Suppressor macrophage treated with lipopolysaccharide for 1 hour (primary cell): ENCODE results near the gene CALN1.
A peak's percentile ranks its signal among the peaks of the same experiment; 100 is the strongest.
"Not testable (repeated sequence)": the region's sequence is repeated elsewhere in the genome, so short reads cannot be mapped to it uniquely, and the experiment has no call there.

Source experiments
- DNase-seq, 3 donors: peaks; one replicate each; pipeline ENCODE4 v3.0.0-alpha.2; 2020 to 2022

CALN1 gene

DNA sequence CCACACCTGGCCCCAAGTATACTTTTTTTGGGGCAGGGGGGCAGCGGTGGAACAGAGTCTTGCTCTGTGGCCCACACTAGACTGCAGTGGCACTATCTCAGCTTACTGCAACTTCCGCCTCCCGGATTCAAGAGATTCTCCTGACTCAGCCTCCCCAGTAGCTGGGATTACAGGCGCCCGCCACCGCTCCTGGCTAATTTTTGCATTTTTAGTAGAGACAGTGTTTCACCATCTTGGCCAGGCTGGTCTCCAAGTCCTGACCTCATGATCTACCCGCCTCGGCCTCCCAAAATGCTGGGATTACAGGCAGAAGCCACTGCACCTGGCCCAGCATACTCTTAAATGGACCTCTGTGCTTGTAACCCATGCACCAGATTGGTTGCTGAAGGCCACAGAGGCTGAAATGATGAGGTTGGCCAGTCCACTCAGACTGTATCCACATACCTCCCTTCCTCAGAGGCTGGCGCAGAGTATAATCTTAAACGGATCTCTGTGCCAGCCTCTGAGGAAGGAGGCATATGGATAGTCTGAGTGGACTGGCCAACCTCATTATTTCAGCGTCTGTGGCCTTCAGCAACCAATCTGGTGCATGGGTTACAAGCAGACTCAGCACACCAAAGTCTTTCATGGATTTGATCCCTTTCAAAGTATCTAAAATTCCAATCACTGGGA, 3.0 kb downstream of the CALN1 start:
- no peak for DNase-seq

DNA sequence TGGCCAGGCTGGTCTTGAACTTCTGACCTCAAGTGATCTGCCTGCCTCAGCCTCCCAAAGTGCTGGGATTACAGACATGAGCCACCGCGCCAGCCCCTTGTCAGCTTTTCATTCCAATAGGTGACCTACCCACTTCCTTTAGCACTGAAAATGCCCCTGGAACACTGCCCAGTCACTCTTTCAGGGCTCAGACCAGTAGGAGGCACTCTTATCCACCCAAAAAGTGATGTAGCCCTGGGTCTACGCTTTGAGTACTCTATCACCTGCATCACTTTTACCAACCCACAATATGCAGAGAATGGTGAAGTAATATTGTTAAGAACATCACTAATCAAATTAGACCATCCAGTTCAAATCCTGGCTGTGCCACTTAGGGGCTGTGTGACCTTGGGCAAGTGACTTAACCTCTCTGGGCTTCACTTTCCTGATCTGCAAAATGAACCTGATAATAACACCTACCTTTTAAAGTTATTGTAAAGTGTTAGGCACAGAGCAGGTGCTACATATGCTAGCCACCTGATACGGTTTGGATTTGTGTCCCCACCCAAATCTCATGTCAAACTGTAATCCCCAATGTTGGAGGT, 5.2 kb downstream of the CALN1 start:
- no peak for DNase-seq

DNA sequence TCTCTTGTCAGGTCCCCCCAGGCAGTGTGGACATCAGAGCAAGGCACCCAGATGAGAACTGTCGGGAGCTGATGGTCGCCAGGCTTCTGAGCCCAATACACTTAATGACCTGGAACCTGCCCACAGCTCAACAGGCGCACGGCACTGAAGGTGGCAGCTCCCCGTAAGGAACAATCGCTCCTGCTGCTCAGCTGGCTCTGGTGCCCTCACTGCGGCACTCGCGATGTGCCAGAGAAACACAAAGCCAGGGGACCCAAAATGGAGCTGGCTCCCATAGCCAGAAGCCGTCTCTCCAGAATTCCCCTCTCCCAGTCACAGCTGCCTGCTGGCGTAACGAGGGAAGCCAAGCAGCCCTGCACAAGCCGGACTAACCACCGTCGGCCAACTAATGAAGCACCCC, 6.3 kb downstream of the CALN1 start:
- no peak for DNase-seq

DNA sequence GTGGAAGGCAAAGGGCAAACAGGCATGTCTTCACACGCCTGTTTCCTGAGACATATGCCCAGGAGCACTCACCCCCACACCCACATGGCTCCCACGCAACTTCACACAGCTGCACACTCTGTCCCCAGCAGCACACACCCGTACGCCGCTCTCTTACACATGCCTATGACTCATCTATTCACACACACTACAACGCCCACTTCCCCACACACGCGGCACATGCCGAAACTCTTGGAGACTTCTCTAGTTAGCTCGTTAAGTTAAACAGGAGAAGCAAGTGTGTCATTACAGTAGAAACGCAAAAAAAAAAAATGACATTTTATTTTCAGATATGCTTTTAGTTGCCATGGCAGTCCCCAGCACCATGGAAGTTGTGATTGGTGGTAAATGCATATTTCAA, 6.7 kb downstream of the CALN1 start:
- DNase-seq: peak; percentile 86 to 92 (median 90)

GRCh38 chr7:72404743-72405142, 7.4 kb downstream of the CALN1 start:
- no peak for DNase-seq

- peak; percentile 88 to 93 (median 92) for DNase-seq
These were observed 8.6 kb downstream of the CALN1 start for GRCh38 chr7:72403458-72404076.

DNA sequence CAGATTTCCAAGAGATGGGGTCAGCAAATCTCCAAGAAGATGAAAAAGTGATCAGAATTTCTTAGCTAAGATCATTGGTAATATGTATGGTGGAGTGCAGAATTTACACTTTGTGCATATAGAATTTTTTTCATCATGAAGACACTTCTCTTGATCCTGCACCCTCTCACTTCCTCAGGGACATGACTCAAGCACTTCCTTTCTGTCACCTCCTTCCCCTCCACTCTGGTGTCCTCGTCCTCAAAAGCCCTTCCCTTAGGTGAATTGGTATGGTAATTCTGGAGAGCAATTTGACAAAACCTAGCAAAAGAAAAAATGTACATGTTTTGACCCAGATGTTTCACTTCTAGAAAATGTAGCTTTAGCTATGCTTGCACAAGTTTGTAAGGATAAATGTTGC, 18.1 kb downstream of the CALN1 start:
- DNase-seq: peak in 2 of 3 donors; percentile 23 to 31

GRCh38 chr7:72391821-72392377, 20.2 kb downstream of the CALN1 start:
- DNase-seq: no peak

DNA sequence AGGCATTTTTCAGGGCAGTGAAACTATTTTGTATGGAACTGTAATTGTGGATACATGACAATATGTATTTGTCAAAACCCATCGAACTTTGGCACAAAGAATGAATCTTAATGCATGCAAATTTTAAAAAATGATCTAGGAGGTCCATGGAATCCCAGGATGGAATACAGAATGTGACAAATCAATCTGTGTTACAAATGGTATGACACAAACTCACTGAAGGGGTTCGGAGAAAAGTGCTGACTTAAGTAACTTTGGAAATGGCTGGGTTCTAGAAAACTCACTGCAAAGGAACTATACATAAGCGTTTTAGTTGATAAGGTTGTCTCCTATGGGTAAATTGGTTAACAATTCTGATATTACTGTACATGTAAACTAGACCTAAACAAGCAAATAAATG, 26.0 kb downstream of the CALN1 start:
- DNase-seq: no peak

GRCh38 chr7:72362246-72362645, 49.9 kb downstream of the CALN1 start:
- DNase-seq: no peak

DNA sequence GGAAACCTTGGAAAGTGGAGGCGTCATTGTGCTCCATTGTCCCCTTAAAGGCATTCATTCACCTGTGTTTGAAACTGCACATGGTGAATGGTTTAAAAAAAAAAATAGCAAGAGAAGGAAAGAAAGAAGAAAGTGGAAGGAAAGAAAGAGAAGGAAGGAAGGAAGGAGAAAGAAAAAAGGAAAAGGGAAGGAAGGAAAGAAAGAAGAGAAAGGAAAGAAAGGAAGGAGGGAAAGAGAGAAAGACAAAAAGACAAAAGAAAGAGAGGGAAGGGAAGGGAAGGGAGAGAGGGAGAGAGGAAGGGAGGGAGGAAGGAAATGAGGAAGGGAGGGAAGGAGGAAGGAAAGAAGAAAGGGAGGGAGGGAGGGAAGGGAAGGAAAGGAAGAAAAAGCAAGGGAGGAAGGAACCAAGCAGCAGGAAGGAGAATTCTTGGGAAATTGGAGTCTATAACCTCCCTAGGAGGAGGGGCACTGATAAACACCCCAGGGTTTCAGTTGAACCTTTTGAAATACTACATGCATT, 66.9 kb downstream of the CALN1 start:
- DNase-seq: no peak

DNA sequence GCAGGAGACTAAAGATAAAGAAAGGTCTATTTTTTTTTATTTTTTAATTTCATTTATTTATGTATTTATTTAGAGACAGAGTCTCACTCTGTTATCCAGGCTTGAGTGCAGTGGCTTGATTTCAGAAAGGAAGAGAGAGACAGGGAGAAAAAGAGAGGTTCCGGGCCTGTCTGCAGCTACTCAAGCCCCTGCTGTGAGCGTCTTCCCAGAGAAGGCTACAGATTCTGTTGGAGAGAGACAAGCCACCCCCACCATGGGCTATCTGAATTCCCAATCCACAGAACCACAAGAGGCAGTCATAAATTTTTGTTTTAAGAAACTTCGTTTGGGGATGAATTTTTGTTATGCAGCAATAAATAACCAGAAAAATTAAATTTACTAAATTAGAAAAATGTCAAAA, 68.1 kb downstream of the CALN1 start:
- DNase-seq: no peak

DNA sequence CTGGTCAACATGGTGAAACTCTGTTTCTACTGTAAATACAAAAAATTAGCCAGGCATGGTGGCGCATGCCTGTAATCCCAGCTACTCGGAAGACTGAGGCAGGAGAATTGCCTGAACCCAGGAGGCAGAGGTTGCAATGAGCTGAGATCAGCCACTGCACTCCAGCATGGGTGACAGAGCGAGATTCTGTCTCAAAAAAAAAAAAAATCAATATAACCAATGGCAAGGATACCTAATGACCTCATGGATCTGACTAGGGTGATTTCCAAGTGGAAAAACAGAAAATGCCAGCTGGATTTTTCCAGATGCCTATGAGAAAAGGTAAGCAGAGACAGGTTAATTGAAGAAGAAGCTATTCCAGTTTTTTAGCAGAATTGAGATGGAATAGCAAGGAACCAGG, 68.8 kb downstream of the CALN1 start:
- not testable (repeated sequence) for DNase-seq

- no peak for DNase-seq
These were observed 74.6 kb downstream of the CALN1 start for GRCh38 chr7:72337390-72338167.

DNA sequence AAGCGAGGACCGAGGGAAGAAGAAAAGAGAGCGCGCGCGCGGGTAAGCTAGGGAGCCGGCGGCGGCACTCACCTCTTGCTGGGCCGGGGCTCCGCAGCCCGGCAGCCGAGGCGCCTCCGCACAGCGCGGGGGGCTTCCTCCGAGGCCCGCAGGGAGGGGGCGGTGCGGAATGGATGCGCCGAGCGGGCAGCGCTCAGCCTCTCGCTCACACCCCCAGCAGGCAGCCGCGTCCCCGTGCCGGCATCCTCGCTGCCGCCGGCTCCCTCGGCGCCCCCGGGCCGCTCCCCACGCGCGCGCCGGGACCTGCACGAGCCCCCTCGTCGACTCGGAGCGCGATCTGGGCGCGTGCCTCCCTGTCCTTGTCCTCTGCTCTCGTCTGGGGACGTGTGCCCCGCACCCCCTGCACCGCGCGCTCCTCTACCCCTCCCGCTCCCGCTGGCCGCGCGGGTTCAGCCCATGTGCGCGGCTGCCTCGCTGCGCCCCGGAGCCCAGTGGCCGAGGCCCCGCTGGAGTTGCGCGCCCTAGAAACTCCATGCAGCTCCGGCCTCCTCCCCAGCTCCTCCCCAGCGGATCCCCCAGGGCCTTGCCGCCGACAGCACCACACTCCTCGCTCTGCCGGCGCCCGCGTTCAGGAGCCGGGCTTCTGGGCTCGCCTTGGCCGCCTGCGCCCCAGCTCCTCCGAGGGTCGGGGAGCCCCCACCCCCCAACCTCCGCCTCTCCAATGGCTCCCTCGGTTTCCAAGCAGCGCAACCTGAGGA, 75.3 kb downstream of the CALN1 start:
- DNase-seq: no peak

GRCh38 chr7:72336382-72336631, 75.8 kb downstream of the CALN1 start:
- DNase-seq: no peak

GRCh38 chr7:72335561-72336381, 76.4 kb downstream of the CALN1 start:
- no peak for DNase-seq

GRCh38 chr7:72334698-72335097, 77.4 kb downstream of the CALN1 start:
- DNase-seq: no peak

- DNase-seq: peak in 2 of 3 donors; percentile 11 to 28
These were observed 78.1 kb downstream of the CALN1 start for GRCh38 chr7:72334066-72334465.

DNA sequence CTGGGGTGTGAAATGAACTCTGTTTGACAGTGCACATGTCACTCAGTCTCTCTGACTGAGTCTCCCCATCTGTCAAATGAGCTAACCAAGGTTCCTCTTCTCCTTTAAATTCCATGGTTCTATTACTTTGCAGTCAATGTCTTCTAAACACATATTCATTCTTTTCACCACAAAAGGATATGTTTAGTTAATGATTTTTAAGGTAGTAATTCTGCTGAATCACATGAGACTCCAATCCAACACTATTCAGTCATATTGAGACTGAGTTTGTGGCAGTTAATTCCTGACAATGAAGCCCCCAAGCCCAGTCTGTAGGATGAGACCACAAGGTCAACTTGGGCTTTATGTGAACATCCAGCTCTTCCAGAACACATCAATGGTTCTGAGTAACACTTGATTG, 85.3 kb downstream of the CALN1 start:
- no peak for DNase-seq

GRCh38 chr7:72326365-72326764, 85.8 kb downstream of the CALN1 start:
- DNase-seq: no peak

DNA sequence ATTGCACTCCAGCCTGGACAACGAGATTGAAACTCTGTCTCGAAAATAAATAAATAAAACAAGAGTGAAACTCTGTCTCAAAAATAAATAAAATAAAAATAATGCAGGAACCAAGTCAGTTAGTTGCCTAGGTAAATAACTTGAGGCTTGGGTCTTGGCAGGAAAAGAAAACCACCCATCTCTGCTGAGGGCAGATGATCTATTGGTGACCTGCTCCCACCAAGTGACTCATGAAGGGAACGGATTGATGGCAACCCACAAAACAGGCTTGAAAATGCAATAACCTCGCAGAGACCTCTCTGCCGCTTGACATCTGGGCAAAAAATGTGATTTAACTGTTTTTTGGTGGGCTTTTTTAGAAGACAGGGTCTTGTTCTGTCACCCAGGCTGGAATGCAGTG, 86.6 kb downstream of the CALN1 start:
- DNase-seq: no peak
